ENCODE measurements around the gene TMEM237.

- TF ChIP-seq CTCF (IDR thresholded peaks at IDR 0.05; ENCODE audit: low read length) (no peak), EZH2phosphoT487 (IDR thresholded peaks at IDR 0.05; ENCODE audit: low read length) (no peak)
These were observed 24.3 kb downstream of the TMEM237 start for GRCh38 chr2:201618744-201619662.
